Calu3 (cell line): ENCODE results near the gene TRIO. TPM values are rescaled to one million over a fixed set of nuclear protein-coding genes. Genes with fewer than 3 reads are reported as not detected.

ENCODE experiments used
- BruUV-seq: library from RNA; stranded (reverse); fragments of 400-500 nt; replicated peaks from 2 replicates; lab custom pipeline; 2021; lab: Mats Ljungman, UMichigan
- CTCF ChIA-PET: fragments of 300-600 bp; sonication (Branson Sonifier 250); formaldehyde crosslinking; loops from one replicate; lab custom pipeline; 2022; ENCODE audit warnings: antibody characterized with exemption; lab: Charles Lee
- DNase-seq: peaks from one replicate; pipeline ENCODE4 v3.0.0; 2022
- H3K27ac Mint-ChIP-seq: one replicate; pipeline ENCODE4 v1.8.0; 2022; ENCODE audit warnings: mixed read lengths; ENCODE audit not compliant: unreplicated experiment
- H3K27me3 Mint-ChIP-seq: one replicate; pipeline ENCODE4 v1.8.0; 2022; ENCODE audit warnings: mixed read lengths; ENCODE audit not compliant: unreplicated experiment
- H3K36me3 Mint-ChIP-seq: one replicate; pipeline ENCODE4 v1.8.0; 2022; ENCODE audit warnings: mild to moderate bottlenecking, moderate library complexity, mixed read lengths; ENCODE audit not compliant: insufficient read depth, unreplicated experiment
- H3K4me1 Mint-ChIP-seq: one replicate; pipeline ENCODE4 v1.8.0; 2022; ENCODE audit warnings: mild to moderate bottlenecking, low read depth, mixed read lengths; ENCODE audit not compliant: unreplicated experiment
- H3K4me3 Mint-ChIP-seq: one replicate; pipeline ENCODE4 v1.8.0; 2022; ENCODE audit warnings: mild to moderate bottlenecking, low read depth, moderate library complexity, mixed read lengths; ENCODE audit not compliant: unreplicated experiment
- H3K9me3 Mint-ChIP-seq: one replicate; pipeline ENCODE4 v1.8.0; 2022; ENCODE audit warnings: low read depth, mixed read lengths; ENCODE audit not compliant: unreplicated experiment
- intact Hi-C: fragments of 100-400 bp; cut with micrococcal nuclease; formaldehyde crosslinking; loops from one replicate; pipeline ENCODE4 v1.10.0; 2022; ENCODE audit not compliant: unreplicated experiment
- total RNA-seq: library from RNA; stranded (reverse); gene quantifications from 2 replicates; pipeline ENCODE4 v1.2.3, GENCODE V29; 2022
- TF ChIP-seq, protein P1 (sequence below): fragments of 200-600 bp; IDR thresholded peaks from one replicate; pipeline ENCODE4 v1.8.0; 2022; ENCODE audit warnings: antibody characterized with exemption; ENCODE audit not compliant: unreplicated experiment

The TRIO gene
- total RNA-seq, 1 experiment from 2014 or later, result 183 TPM

GRCh38 chr5:14413331-14413750 is 270.2 kb downstream of the TRIO start:
- H3K4me3 Mint-ChIP-seq, result no peak overlapping the region
- H3K4me1 Mint-ChIP-seq, result no peaks in the 10 kb centered on the region
- DNase-seq, result no peak
- H3K36me3 Mint-ChIP-seq, result peaks cover 61% of the 10 kb centered on the region
- no TSS peak for BruUV-seq
- CTCF ChIA-PET, result interaction anchor here (0.6 kb wide), 1 partner anchor 367 kb away, joined by 3 read pairs; no protein-coding TSS in a partner anchor
- no peaks in the 10 kb centered on the region for H3K27me3 Mint-ChIP-seq
- TF ChIP-seq, protein P1, sequence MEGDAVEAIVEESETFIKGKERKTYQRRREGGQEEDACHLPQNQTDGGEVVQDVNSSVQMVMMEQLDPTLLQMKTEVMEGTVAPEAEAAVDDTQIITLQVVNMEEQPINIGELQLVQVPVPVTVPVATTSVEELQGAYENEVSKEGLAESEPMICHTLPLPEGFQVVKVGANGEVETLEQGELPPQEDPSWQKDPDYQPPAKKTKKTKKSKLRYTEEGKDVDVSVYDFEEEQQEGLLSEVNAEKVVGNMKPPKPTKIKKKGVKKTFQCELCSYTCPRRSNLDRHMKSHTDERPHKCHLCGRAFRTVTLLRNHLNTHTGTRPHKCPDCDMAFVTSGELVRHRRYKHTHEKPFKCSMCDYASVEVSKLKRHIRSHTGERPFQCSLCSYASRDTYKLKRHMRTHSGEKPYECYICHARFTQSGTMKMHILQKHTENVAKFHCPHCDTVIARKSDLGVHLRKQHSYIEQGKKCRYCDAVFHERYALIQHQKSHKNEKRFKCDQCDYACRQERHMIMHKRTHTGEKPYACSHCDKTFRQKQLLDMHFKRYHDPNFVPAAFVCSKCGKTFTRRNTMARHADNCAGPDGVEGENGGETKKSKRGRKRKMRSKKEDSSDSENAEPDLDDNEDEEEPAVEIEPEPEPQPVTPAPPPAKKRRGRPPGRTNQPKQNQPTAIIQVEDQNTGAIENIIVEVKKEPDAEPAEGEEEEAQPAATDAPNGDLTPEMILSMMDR, result no peak
- H3K9me3 Mint-ChIP-seq, result no peaks in the 10 kb centered on the region
- H3K27ac Mint-ChIP-seq, result no peak overlapping the region
- intact Hi-C loops, result no loop called here

DNA sequence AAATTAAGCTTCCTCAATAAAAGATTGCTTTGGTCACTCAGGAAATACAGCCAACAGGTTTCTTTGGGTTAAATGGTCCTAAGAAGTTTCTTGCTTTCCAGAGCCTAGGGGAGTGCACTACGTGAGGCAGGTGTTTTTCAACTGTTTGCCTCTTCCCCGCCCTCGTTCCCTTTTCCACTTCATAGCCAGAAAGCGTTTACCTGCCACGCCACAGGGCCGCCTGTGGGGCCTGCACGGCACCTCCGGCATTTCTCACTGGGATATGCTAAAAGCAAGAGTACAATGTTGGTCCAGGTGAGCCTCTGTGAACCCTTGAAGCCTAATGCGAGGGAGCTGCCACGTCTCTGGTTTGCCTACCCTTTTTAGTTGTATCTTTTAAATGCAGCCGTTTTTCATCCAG is 270.9 kb downstream of the TRIO start:
- no peak overlapping the region for H3K4me3 Mint-ChIP-seq
- no TSS peak for BruUV-seq
- no peaks in the 10 kb centered on the region for H3K9me3 Mint-ChIP-seq
- intact Hi-C loops, result no loop called here
- peaks cover 66% of the 10 kb centered on the region for H3K36me3 Mint-ChIP-seq
- no peaks in the 10 kb centered on the region for H3K4me1 Mint-ChIP-seq
- no peak for DNase-seq
- no peaks in the 10 kb centered on the region for H3K27me3 Mint-ChIP-seq
- H3K27ac Mint-ChIP-seq, result no peak overlapping the region
- CTCF ChIA-PET, result no interaction called here
- TF ChIP-seq, protein P1, result no peak

GRCh38 chr5:14414656-14415023 is 271.5 kb downstream of the TRIO start:
- intact Hi-C loops, result no loop called here
- Mint-ChIP-seq H3K27me3 (no peaks in the 10 kb centered on the region), H3K4me3 (no peak overlapping the region), H3K27ac (no peak overlapping the region), H3K4me1 (no peaks in the 10 kb centered on the region), H3K36me3 (peaks cover 66% of the 10 kb centered on the region), H3K9me3 (no peaks in the 10 kb centered on the region)
- CTCF ChIA-PET, result no interaction called here
- DNase-seq, result no peak
- TF ChIP-seq, protein P1, result no peak
- no TSS peak for BruUV-seq

DNA sequence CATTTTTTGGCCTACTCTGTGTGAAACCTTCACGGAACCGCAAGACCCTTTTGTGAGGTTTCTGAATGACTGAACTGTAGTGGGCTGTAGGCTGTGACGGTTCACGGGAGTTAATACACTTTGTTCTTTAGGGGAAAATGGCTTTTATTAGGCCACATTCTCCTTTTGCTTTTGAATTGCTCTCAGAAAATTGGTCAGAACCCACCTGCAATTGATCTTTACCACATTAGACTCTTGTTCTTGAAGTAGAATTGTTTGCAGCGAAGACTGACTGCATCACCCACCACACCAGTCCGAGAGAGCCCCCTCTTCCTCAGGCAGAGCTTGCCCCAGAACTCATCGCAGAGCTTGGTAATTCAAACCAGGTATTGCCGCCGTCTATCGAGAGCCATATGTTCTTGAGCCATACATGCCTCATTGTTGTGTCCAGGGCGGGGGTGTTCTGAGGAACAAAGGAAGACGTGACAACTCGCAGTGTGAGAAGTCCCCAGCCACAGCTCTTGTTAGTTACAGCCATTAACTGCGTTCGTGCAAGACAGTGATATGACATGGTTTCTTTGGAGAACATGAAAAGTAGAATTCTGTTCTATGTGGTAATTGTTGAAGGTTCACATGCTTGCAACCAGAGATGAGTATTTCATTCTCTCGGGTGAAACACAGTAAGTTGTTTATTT is 272.0 kb downstream of the TRIO start:
- peaks cover 61% of the 10 kb centered on the region for H3K36me3 Mint-ChIP-seq
- no TSS peak for BruUV-seq
- H3K27ac Mint-ChIP-seq, result no peak overlapping the region
- intact Hi-C loops, result no loop called here
- H3K4me1 Mint-ChIP-seq, result no peaks in the 10 kb centered on the region
- TF ChIP-seq, protein P1, result no peak
- no peaks in the 10 kb centered on the region for H3K9me3 Mint-ChIP-seq
- DNase-seq, result no peak
- no peaks in the 10 kb centered on the region for H3K27me3 Mint-ChIP-seq
- no peak overlapping the region for H3K4me3 Mint-ChIP-seq
- CTCF ChIA-PET, result no interaction called here
